H9 (cell line): ENCODE results near the gene GLS2. TPM values are rescaled to one million over a fixed set of nuclear protein-coding genes. Genes with fewer than 3 reads are reported as not detected.

Experiments used
- DNase-seq: peaks from one replicate; pipeline ENCODE4 v3.0.0-alpha.2; 2017
- H2AFZ ChIP-seq: one replicate; pipeline ENCODE4 v1.6.1; 2013; ENCODE audit warnings: mild to moderate bottlenecking, low read length, control low read depth, moderate library complexity
- H2AK5ac ChIP-seq: 2 replicates; pipeline ENCODE4 v1.6.1; 2013; ENCODE audit warnings: low read length, control low read depth, mixed read lengths; ENCODE audit not compliant: insufficient read length
- H2BK120ac ChIP-seq: one replicate; pipeline ENCODE4 v1.6.1; 2013; ENCODE audit warnings: low read depth, mild to moderate bottlenecking, low read length, control low read depth, inconsistent platforms; ENCODE audit not compliant: poor library complexity, severe bottlenecking
- H2BK12ac ChIP-seq: 2 replicates; pipeline ENCODE4 v1.6.1; 2013; ENCODE audit warnings: low read length, control low read depth, mixed read lengths, low read depth; ENCODE audit not compliant: insufficient read length
- H2BK15ac ChIP-seq: 2 replicates; pipeline ENCODE4 v1.6.1; 2013; ENCODE audit warnings: low read depth, low read length, control low read depth
- H2BK20ac ChIP-seq: one replicate; pipeline ENCODE4 v1.6.1; 2013; ENCODE audit warnings: low read depth, mild to moderate bottlenecking, low read length, control low read depth, inconsistent platforms; ENCODE audit not compliant: poor library complexity, severe bottlenecking
- H2BK5ac ChIP-seq: 2 replicates; pipeline ENCODE4 v1.6.1; 2013; ENCODE audit warnings: low read length, control low read depth, mixed read lengths; ENCODE audit not compliant: insufficient read length
- H3K14ac ChIP-seq: 2 replicates; pipeline ENCODE4 v1.6.1; 2013; ENCODE audit warnings: low read length, control low read depth; ENCODE audit not compliant: insufficient read depth
- H3K18ac ChIP-seq: 2 replicates; pipeline ENCODE4 v1.6.1; 2013; ENCODE audit warnings: low read depth, mild to moderate bottlenecking, mixed read lengths, low read length, control low read depth; ENCODE audit not compliant: insufficient read length
- H3K23ac ChIP-seq: 2 replicates; pipeline ENCODE4 v1.6.1; 2013; ENCODE audit warnings: low read length, control low read depth, mixed read lengths, low read depth; ENCODE audit not compliant: insufficient read length
- H3K23me2 ChIP-seq: 2 replicates; pipeline ENCODE4 v1.6.1; 2013; ENCODE audit warnings: low read depth, mild to moderate bottlenecking, mixed read lengths, low read length, control low read depth; ENCODE audit not compliant: insufficient read length, poor library complexity, severe bottlenecking
- H3K27ac ChIP-seq: 2 replicates; pipeline ENCODE4 v1.5.1; 2013; ENCODE audit warnings: low read length, control low read depth, mixed read lengths, low read depth; ENCODE audit not compliant: insufficient read length
- H3K27me3 ChIP-seq: 2 replicates; pipeline ENCODE4 v1.6.1; 2013; ENCODE audit warnings: low read length, control low read depth, inconsistent platforms; ENCODE audit not compliant: insufficient read depth
- H3K4ac ChIP-seq: 2 replicates; pipeline ENCODE4 v1.6.1; 2013; ENCODE audit warnings: low read depth, mild to moderate bottlenecking, control low read depth, inconsistent platforms, low read length, moderate library complexity
- H3K4me1 ChIP-seq: 2 replicates; pipeline ENCODE4 v1.6.1; 2013; ENCODE audit warnings: low read length, control low read depth, inconsistent platforms; ENCODE audit not compliant: insufficient read depth
- H3K4me2 ChIP-seq: 2 replicates; pipeline ENCODE4 v1.6.1; 2013; ENCODE audit warnings: low read length, control low read depth, mixed read lengths; ENCODE audit not compliant: insufficient read length, insufficient read depth
- H3K56ac ChIP-seq: 2 replicates; pipeline ENCODE4 v1.6.1; 2013; ENCODE audit warnings: low read depth, mild to moderate bottlenecking, mixed read lengths, low read length, control low read depth; ENCODE audit not compliant: insufficient read length
- H3K79me1 ChIP-seq: 2 replicates; pipeline ENCODE4 v1.6.1; 2013; ENCODE audit warnings: low read depth, mild to moderate bottlenecking, moderate library complexity, low read length, control low read depth, inconsistent platforms; ENCODE audit not compliant: insufficient read depth, poor library complexity, severe bottlenecking
- H3K79me2 ChIP-seq: 2 replicates; pipeline ENCODE4 v1.6.1; 2013; ENCODE audit warnings: low read length, control low read depth, inconsistent platforms; ENCODE audit not compliant: insufficient read depth
- H3K9ac ChIP-seq: 2 replicates; pipeline ENCODE4 v1.6.1; 2013; ENCODE audit warnings: low read length, control low read depth, mixed read lengths; ENCODE audit not compliant: insufficient read length; ENCODE audit errors: extremely low read depth
- H3K9me3 ChIP-seq: one replicate; pipeline ENCODE4 v1.6.1; 2013; ENCODE audit warnings: low read depth, low read length, inconsistent platforms; ENCODE audit not compliant: control insufficient read depth
- H3T11ph ChIP-seq: one replicate; pipeline ENCODE4 v1.6.1; 2013; ENCODE audit warnings: mild to moderate bottlenecking, low read length, control low read depth, inconsistent platforms
- H4K20me1 ChIP-seq: one replicate; pipeline ENCODE4 v1.6.1; 2013; ENCODE audit not compliant: control insufficient read depth, insufficient read length, insufficient read depth
- H4K5ac ChIP-seq: 2 replicates; pipeline ENCODE4 v1.6.1; 2013; ENCODE audit warnings: low read depth, mild to moderate bottlenecking, mixed read lengths, low read length, control low read depth; ENCODE audit not compliant: insufficient read length
- H4K8ac ChIP-seq: replicated peaks from 2 replicates; pipeline ENCODE4 v1.6.1; 2013; ENCODE audit warnings: low read length, control low read depth, mixed read lengths, low read depth; ENCODE audit not compliant: insufficient read length
- H4K91ac ChIP-seq: 2 replicates; pipeline ENCODE4 v1.6.1; 2013; ENCODE audit warnings: low read depth, mild to moderate bottlenecking, moderate library complexity, mixed read lengths, low read length, control low read depth; ENCODE audit not compliant: insufficient read length
- H3K27ac Mint-ChIP-seq, 3 experiments: 2 replicates in 2 of 3; 3 replicates in 1 of 3; pipeline ENCODE4 v1.8.0; 2020 to 2021; ENCODE audit warnings: mixed read lengths in 3 of 3, mild to moderate bottlenecking in 1 of 3, moderate library complexity in 1 of 3
- H3K27me3 Mint-ChIP-seq: 2 replicates; pipeline ENCODE4 v1.8.0; 2021; ENCODE audit warnings: low read depth, mild to moderate bottlenecking, moderate library complexity, mixed read lengths
- H3K36me3 Mint-ChIP-seq, 3 experiments: 2 replicates in 2 of 3; 3 replicates in 1 of 3; pipeline ENCODE4 v1.8.0; 2020 to 2021; ENCODE audit warnings: low read depth in 3 of 3, mixed read lengths in 3 of 3; ENCODE audit not compliant: insufficient read depth in 1 of 3
- H3K4me1 Mint-ChIP-seq, 2 experiments: 2 replicates each; pipeline ENCODE4 v1.8.0; 2020; ENCODE audit warnings: mixed read lengths in 2 of 2
- H3K4me3 Mint-ChIP-seq, 2 experiments: 2 replicates in 1 of 2; 3 replicates in 1 of 2; pipeline ENCODE4 v1.8.0; 2020 to 2021; ENCODE audit warnings: mild to moderate bottlenecking in 2 of 2, mixed read lengths in 2 of 2, moderate library complexity in 1 of 2
- H3K9me3 Mint-ChIP-seq, 2 experiments: 2 replicates in 1 of 2; 3 replicates in 1 of 2; pipeline ENCODE4 v1.8.0; 2020; ENCODE audit warnings: mild to moderate bottlenecking in 2 of 2, mixed read lengths in 2 of 2, moderate library complexity in 1 of 2
- WGBS: extraction: QIAGEN DNeasy Blood & Tissue Kit; methylation state at CpG from one replicate; pipeline ENCODE4 v1.1.7; 2013; ENCODE audit warnings: missing lambda C conversion rate, low lambda C conversion rate, mixed read lengths; ENCODE audit not compliant: insufficient read length; ENCODE audit errors: extremely low coverage; 5-methylcytosine and 5-hydroxymethylcytosine counted together
- total RNA-seq: library from RNA; stranded (reverse); gene quantifications from 2 replicates; pipeline ENCODE4 v1.2.1, GENCODE V29; 2021
- TF ChIP-seq, protein P1 (sequence below): fragments of 200-600 bp; sonication (generic); conservative IDR thresholded peaks from 3 replicates; pipeline ENCODE4 v1.8.0; 2021; ENCODE audit warnings: antibody characterized with exemption, mild to moderate bottlenecking

GLS2 gene
- total RNA-seq, 1 experiment from 2014 or later, result 17.0 TPM

DNA sequence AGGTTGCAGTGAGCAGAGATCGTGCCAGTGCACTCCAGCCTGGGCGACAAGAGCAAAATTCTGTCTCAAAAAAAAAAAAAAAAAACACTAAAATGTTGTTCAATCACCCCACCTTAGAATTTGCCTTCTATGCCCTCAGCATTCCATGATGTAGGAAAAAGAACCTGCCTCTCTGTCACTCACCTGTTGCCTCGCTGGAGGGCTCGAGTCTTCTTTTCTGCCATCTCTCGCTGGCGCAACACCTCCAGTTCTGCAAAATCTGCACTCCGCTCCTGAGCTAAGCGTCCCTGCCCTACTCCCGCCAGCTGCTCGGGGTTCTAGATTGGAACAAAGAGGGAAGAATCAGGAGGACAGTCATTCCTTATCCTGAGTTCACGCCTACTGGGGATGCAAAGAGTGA is 56.7 kb downstream of the GLS2 start:
- H2BK15ac ChIP-seq, result no peak overlapping the region
- no peaks in the 10 kb centered on the region for H3K4me1 Mint-ChIP-seq
- H3K27ac Mint-ChIP-seq, result peak overlapping the region in 1 of 3 experiments; percentile 9; a peak in 1 of 7 replicates
- H2AK5ac ChIP-seq, result no peak overlapping the region
- H2BK20ac ChIP-seq, result no peak overlapping the region
- TF ChIP-seq, protein P1, sequence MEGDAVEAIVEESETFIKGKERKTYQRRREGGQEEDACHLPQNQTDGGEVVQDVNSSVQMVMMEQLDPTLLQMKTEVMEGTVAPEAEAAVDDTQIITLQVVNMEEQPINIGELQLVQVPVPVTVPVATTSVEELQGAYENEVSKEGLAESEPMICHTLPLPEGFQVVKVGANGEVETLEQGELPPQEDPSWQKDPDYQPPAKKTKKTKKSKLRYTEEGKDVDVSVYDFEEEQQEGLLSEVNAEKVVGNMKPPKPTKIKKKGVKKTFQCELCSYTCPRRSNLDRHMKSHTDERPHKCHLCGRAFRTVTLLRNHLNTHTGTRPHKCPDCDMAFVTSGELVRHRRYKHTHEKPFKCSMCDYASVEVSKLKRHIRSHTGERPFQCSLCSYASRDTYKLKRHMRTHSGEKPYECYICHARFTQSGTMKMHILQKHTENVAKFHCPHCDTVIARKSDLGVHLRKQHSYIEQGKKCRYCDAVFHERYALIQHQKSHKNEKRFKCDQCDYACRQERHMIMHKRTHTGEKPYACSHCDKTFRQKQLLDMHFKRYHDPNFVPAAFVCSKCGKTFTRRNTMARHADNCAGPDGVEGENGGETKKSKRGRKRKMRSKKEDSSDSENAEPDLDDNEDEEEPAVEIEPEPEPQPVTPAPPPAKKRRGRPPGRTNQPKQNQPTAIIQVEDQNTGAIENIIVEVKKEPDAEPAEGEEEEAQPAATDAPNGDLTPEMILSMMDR, result no peak
- no peaks in the 10 kb centered on the region for H3K9me3 Mint-ChIP-seq
- no peak overlapping the region for H3K4ac ChIP-seq
- peaks cover 33 to 69% (median 68%) of the 10 kb centered on the region in 3 experiments; a peak in 6 of 7 replicates for H3K36me3 Mint-ChIP-seq
- no peaks in the 10 kb centered on the region for H3K4me1 ChIP-seq
- no CpG with 5 or more reads among the region's 11 CpGs for WGBS
- no peak overlapping the region for H3T11ph ChIP-seq
- H3K56ac ChIP-seq, result no peak overlapping the region
- no peaks in the 10 kb centered on the region for H3K27me3 ChIP-seq
- no peak overlapping the region for H3K27ac ChIP-seq
- no peak overlapping the region for H3K23ac ChIP-seq
- no peak overlapping the region for H3K4me2 ChIP-seq
- no peak overlapping the region for H3K18ac ChIP-seq
- H3K23me2 ChIP-seq, result no peaks in the 10 kb centered on the region
- peaks cover 4% of the 10 kb centered on the region for H3K79me1 ChIP-seq
- H3K27me3 Mint-ChIP-seq, result no peaks in the 10 kb centered on the region
- DNase-seq, result no peak
- no peak overlapping the region for H3K14ac ChIP-seq
- no peaks in the 10 kb centered on the region; the same call in 1 of the 2 replicates for H3K79me2 ChIP-seq
- no peaks in the 10 kb centered on the region for H4K20me1 ChIP-seq
- H4K5ac ChIP-seq, result no peak overlapping the region
- no peak overlapping the region for H2BK12ac ChIP-seq
- H2AFZ ChIP-seq, result no peak overlapping the region
- H4K91ac ChIP-seq, result no peak overlapping the region
- H3K4me3 Mint-ChIP-seq, result no peak overlapping the region
- H3K9ac ChIP-seq, result no peak overlapping the region
- H3K9me3 ChIP-seq, result no peaks in the 10 kb centered on the region
- H4K8ac ChIP-seq, result no peak overlapping the region
- no peak overlapping the region for H2BK120ac ChIP-seq
- no peak overlapping the region for H2BK5ac ChIP-seq
